MCF 10A (cell line): ENCODE data around the gene FBLN2. TPM values are rescaled to one million over a fixed set of nuclear protein-coding genes. Genes with fewer than 3 reads are reported as not detected.

Source experiments
- BruUV-seq: library from RNA; stranded (reverse); fragments of 400-500 nt; replicated peaks from 2 replicates; lab custom pipeline; 2021; lab: Mats Ljungman, UMichigan
- CTCF ChIA-PET: fragments of 300-600 bp; sonication (Branson Sonifier 250); formaldehyde crosslinking; extraction: SDS; loops from one replicate; lab custom pipeline; 2021; ENCODE audit warnings: antibody characterized with exemption, inconsistent platforms; lab: Yijun Ruan, JAX
- POLR2A ChIA-PET: fragments of 300-600, 350-650 bp; sonication (Branson Sonifier 250); formaldehyde crosslinking; extraction: SDS; loops from one replicate; lab custom pipeline; 2020; ENCODE audit warnings: antibody characterized with exemption, inconsistent platforms; lab: Yijun Ruan, JAX
- DNase-seq: peaks from one replicate; pipeline ENCODE4 v3.0.0-alpha.2; 2018; ENCODE audit not compliant: unreplicated experiment
- H3K27ac Mint-ChIP-seq: one replicate; pipeline ENCODE4 v1.8.0; 2022; ENCODE audit warnings: mild to moderate bottlenecking, low read depth, mixed read lengths; ENCODE audit not compliant: unreplicated experiment
- H3K27me3 Mint-ChIP-seq: one replicate; pipeline ENCODE4 v1.8.0; 2022; ENCODE audit warnings: mixed read lengths; ENCODE audit not compliant: insufficient read depth, unreplicated experiment
- H3K36me3 Mint-ChIP-seq: one replicate; pipeline ENCODE4 v1.8.0; 2022; ENCODE audit warnings: mild to moderate bottlenecking, moderate library complexity, mixed read lengths; ENCODE audit not compliant: insufficient read depth, unreplicated experiment
- H3K4me1 Mint-ChIP-seq: one replicate; pipeline ENCODE4 v1.8.0; 2022; ENCODE audit warnings: mixed read lengths; ENCODE audit not compliant: insufficient read depth, unreplicated experiment
- H3K4me3 Mint-ChIP-seq: one replicate; pipeline ENCODE4 v1.8.0; 2022; ENCODE audit warnings: mild to moderate bottlenecking, moderate library complexity, mixed read lengths; ENCODE audit not compliant: unreplicated experiment
- H3K9me3 Mint-ChIP-seq: one replicate; pipeline ENCODE4 v1.8.0; 2022; ENCODE audit warnings: mixed read lengths; ENCODE audit not compliant: unreplicated experiment
- intact Hi-C: fragments of 100-400 bp; cut with micrococcal nuclease; formaldehyde crosslinking; loops from 2 replicates; pipeline ENCODE4 v1.14.1; 2022
- total RNA-seq: library from RNA; stranded (reverse); gene quantifications from 2 replicates; pipeline ENCODE4 v1.2.3, GENCODE V29; 2022
- TF ChIP-seq, protein P1 (sequence below): fragments of 200-600 bp; IDR thresholded peaks from one replicate; pipeline ENCODE4 v1.8.0; 2022; ENCODE audit warnings: antibody characterized with exemption, mild to moderate bottlenecking; ENCODE audit not compliant: unreplicated experiment

FBLN2 gene
- total RNA-seq, 1 experiment from 2014 or later, result not detected

GRCh38 chr3:13623101-13623654 lies 74.3 kb downstream of the FBLN2 start:
- Mint-ChIP-seq H3K4me3 (no peak overlapping the region), H3K9me3 (no peaks in the 10 kb centered on the region), H3K4me1 (peaks cover 6% of the 10 kb centered on the region), H3K27ac (no peak overlapping the region), H3K36me3 (no peaks in the 10 kb centered on the region), H3K27me3 (no peaks in the 10 kb centered on the region)
- no TSS peak for BruUV-seq
- DNase-seq, result no peak
- ChIA-PET CTCF (interaction anchor here (0.6 to 1.3 kb wide), 3 partner anchors 35 to 599 kb away, joined by 3 to 6 read pairs (median 3); no protein-coding TSS in a partner anchor), POLR2A (interaction anchor here (0.7 kb wide), 1 partner anchor 63 kb away, joined by 3 read pairs; no protein-coding TSS in a partner anchor)
- TF ChIP-seq, protein P1, sequence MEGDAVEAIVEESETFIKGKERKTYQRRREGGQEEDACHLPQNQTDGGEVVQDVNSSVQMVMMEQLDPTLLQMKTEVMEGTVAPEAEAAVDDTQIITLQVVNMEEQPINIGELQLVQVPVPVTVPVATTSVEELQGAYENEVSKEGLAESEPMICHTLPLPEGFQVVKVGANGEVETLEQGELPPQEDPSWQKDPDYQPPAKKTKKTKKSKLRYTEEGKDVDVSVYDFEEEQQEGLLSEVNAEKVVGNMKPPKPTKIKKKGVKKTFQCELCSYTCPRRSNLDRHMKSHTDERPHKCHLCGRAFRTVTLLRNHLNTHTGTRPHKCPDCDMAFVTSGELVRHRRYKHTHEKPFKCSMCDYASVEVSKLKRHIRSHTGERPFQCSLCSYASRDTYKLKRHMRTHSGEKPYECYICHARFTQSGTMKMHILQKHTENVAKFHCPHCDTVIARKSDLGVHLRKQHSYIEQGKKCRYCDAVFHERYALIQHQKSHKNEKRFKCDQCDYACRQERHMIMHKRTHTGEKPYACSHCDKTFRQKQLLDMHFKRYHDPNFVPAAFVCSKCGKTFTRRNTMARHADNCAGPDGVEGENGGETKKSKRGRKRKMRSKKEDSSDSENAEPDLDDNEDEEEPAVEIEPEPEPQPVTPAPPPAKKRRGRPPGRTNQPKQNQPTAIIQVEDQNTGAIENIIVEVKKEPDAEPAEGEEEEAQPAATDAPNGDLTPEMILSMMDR, result no peak
- intact Hi-C loops, result loop anchor here (1.0 kb wide), 1 partner anchor 127 kb away; no protein-coding TSS in a partner anchor

DNA sequence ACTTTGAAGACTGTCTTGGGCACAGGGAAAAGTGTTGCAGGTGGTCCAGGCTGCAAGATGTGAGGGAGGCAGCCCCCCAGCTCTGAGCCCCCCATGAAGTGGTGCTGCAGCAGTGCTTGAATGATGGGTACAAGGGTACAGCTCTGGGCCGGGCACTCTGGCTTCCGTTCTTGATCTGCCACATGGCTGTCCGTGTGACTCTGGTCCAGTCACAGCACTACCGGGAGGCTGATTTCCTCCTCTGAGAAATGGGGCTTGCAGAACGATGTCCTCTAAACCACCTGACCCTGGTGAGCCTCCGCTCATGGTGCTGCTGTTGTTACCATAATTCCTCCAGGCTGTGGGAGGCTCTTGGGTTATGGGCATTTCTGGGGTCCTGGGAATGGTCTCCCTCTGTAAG lies 75.1 kb downstream of the FBLN2 start:
- Mint-ChIP-seq H3K9me3 (no peaks in the 10 kb centered on the region), H3K36me3 (no peaks in the 10 kb centered on the region), H3K4me3 (no peak overlapping the region), H3K27ac (no peak overlapping the region), H3K27me3 (no peaks in the 10 kb centered on the region), H3K4me1 (peaks cover 6% of the 10 kb centered on the region)
- no peak for DNase-seq
- intact Hi-C loops, result no loop called here
- BruUV-seq, result no TSS peak
- CTCF ChIA-PET, result interaction anchor here (1.3 kb wide), 1 partner anchor 34 kb away, joined by 6 read pairs; no protein-coding TSS in a partner anchor
- POLR2A ChIA-PET, result no interaction called here
- TF ChIP-seq, protein P1, result no peak

DNA sequence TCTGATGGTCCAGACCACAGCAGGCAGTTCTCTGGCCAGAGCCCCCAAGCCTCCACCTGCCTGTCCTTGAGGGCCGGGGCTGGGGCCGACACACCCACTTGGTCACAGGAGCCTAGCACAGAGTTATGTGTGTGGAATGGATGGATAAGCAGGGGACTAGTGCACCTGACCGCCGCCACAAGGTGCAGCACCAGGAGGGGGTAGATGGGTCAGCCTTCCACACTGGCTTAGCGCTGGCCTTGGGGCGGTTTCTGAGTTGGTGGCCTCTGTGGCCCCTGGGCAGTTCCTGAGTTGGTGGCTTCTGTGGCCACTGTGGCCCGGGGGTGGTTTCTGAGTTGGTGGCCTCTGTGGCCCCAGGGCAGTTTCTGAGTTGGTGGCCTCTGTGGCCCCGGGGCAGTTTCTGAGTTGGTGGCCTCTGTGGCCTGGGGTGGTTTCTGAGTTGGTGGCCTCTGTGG lies 75.8 kb downstream of the FBLN2 start:
- ChIA-PET CTCF (interaction anchor here (0.7 kb wide), 1 partner anchor 171 kb away, joined by 5 read pairs; no protein-coding TSS in a partner anchor), POLR2A (no interaction called here)
- no peak overlapping the region for H3K27ac Mint-ChIP-seq
- H3K27me3 Mint-ChIP-seq, result no peaks in the 10 kb centered on the region
- no peak for DNase-seq
- TF ChIP-seq, protein P1, result no peak
- no peaks in the 10 kb centered on the region for H3K36me3 Mint-ChIP-seq
- BruUV-seq, result no TSS peak
- no peaks in the 10 kb centered on the region for H3K9me3 Mint-ChIP-seq
- intact Hi-C loops, result no loop called here
- H3K4me1 Mint-ChIP-seq, result peaks cover 6% of the 10 kb centered on the region
- H3K4me3 Mint-ChIP-seq, result no peak overlapping the region

- Mint-ChIP-seq H3K36me3 (no peaks in the 10 kb centered on the region), H3K27ac (no peak overlapping the region), H3K27me3 (no peaks in the 10 kb centered on the region), H3K4me3 (no peak overlapping the region), H3K9me3 (no peaks in the 10 kb centered on the region), H3K4me1 (peaks cover 6% of the 10 kb centered on the region)
- DNase-seq, result no peak
- intact Hi-C loops, result no loop called here
- TF ChIP-seq, protein P1, result no peak
- ChIA-PET CTCF (interaction anchor here (0.6 kb wide), 1 partner anchor 557 kb away, joined by 3 read pairs; no protein-coding TSS in a partner anchor), POLR2A (no interaction called here)
- no TSS peak for BruUV-seq
Measured at GRCh38 chr3:13626396-13626795, 77.5 kb downstream of the FBLN2 start.
